ENCODE data around the gene C14orf119. TPM values are rescaled to one million over a fixed set of nuclear protein-coding genes. Genes with fewer than 3 reads are reported as not detected.

The C14orf119 gene
- total RNA-seq, 1 donor from 2014 or later: 25.5 TPM

GRCh38 chr14:23126548-23127278 lies 31.4 kb downstream of the C14orf119 start:
- DNase-seq: no peak

DNA sequence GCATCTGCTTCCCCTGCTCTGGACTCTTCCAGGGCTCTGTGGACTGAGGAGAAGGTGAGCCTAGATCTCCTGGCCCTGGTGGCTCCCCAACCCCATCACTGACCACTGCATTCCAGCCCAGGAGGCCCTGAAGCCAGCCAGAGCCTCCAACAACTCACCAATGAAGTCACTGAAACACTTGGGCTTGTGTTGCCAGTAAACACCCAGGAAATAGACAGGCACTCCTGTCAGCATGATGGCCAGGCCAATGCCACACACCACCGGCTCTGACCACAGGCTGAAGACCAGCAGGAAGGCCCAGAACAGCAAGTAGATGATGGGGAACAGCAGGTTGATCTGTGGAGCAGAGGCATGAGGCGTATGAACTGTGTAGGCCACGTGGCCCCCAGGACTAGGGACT lies 32.6 kb downstream of the C14orf119 start:
- DNase-seq: no peak

DNA sequence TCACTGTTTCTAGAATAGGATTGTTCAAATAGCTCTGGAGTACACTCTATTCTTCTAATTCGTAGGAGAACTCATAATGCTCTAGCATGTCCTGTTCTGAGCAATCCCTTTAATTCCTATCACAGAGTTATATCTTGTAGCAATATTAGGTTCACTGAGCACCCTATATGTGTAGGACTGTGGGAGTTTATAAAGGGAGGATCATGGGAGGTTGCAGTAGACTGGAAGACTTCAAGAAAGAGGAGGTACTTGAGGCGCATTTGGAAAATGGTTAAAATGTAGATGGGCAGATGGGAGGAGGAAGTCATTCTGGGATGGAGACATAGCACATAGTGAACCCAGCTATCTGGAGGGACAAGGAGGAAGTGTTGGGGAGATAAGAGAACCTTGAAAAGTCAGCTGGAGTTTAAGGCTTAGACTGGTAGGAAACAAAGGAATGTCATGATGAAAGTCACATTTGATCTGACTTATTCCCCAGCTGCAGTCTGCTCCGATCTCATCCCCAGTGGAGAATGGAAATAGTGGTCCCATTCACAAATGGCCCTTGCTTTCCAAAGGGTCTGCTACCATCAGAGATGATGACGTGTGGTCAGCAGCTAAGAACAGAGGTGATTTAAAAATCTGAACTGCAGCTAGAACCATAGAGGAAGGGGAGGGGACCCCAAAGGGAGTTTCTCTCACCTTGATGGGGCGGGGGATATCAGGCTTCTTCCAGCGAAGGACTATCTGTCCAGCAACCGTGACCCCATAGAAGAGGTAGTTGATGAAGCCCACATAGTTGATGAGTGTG lies 33.9 kb downstream of the C14orf119 start:
- DNase-seq: no peak

DNA sequence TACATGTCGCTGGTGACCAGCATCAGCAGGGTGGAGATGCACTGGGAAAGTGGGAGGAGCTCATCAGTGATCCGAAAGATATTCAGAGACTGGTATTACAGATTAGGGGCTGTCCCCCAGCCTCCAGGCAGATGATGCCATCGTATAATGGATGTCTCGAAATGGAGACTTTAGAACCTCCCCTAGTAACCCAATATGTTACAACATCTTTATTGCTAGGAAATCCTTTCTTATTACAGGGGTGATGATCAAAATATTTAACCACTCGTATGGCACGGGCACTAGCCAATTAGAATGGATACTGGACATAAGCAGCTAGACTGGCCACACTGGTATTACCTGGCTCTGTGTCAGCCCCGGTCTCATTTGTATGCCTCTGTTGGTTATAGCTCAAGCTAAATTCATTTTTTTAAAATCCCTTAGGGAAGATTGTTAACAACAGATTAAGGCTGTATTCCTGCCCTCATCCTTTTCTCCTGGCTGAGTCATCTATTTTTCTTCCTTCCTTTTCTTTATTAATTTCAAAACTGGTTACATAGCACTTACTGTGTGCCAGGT lies 34.5 kb downstream of the C14orf119 start:
- DNase-seq: no peak

GRCh38 chr14:23130871-23131270 lies 35.6 kb downstream of the C14orf119 start:
- DNase-seq: no peak

GRCh38 chr14:23131482-23131881 lies 36.2 kb downstream of the C14orf119 start:
- DNase-seq: no peak

DNA sequence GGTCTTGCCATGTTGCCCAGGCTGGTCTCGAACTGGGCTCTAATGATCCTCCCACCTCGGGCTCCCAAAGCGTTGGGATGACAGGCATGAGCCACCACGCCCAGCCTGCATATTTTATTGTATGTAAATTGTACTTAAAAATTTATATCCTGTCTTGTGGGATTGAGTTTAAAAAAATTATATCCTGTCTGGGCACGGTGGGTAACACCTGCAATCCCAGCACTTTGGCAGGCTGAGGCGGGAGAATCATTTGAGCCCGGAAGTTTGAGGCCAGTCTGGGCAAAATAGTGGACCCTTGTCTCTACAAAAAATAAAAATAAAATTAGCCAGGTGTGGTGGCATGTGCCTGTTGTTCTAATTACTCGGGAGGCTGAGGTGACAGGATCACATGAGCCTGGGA lies 37.7 kb downstream of the C14orf119 start:
- no peak for DNase-seq

- no peak for DNase-seq
Measured at GRCh38 chr14:23136566-23137133, 41.3 kb downstream of the C14orf119 start.

DNA sequence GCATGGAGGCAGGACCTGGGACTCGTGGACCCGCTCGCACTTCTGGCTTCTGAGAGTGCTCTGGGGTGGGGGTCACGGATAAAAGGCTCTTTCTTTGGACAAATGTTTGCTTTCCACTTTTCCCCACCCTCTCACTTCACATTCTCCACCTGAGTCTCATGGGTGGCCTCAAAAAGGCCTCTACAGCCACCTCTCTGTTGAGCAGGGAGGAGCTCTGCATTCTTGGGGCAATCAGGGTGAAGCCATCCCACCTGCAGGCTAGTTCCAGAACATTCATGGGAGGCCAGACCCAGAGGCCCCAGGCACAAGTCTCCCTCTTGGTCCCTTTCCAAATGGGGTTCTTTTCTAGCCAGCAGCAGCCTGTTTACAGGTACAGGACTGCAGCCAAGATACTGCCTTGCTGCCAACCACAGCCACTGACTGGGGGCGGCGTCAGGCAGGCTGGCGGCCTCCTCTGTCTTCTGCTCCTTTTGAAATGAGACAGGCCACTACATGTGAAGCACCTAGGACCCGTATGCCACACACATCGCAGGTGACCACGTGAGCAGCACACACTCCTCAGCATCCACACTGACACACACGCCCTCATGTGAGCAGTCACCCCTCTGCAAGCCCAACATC lies 42.0 kb downstream of the C14orf119 start:
- no peak for DNase-seq

DNA sequence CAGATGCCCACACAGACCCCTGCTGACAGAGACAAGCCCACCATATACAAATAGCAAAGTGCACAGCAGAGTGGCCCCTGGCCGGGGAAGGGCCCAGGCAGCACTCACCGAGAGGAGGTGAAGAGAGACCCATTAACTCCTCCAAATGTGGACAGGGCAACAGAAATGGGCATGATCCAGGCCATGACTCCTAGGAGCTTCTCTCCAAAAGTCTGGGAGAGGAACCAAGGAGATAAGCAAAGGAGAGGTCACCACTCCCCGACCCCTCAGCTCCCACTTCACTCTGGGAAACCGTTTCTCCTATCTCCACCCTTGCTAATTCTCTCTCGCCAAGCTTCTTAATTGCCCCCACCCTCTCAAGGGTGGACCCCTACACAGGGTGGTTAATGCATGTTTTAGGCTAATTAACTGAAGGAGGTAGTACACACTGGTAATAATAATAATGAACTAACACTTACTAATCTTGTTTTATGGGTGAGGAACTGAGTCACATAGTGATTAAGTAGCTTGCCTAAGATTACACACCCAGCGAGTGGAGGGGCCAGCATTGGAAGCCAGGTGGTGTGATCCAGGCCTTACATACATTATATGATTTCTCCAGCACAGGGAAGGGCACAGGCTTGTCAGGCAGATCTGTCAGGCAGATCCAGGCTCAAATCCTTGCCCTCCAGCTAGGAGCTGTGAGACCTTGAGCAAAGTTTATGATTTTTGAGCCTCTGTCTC lies 42.7 kb downstream of the C14orf119 start:
- DNase-seq: no peak

DNA sequence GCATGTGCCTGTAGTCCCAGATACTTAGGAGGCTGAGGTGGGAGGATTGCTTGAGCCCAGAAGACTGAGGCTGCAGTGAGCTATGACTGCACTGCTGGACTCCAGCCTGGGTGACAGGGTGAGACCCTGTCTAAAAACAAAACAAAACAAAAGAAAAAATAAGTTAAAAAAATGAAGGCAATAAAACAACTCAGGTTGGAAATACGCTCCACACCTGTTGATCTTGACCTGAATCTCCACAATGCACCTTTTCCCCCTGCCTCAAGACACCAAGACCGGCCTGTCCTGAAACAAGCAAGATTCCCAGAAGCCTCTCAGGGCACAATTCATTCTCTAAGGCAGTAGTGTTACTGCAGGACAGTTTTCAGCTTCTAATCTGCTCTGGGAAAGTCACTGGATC lies 44.6 kb downstream of the C14orf119 start:
- no peak for DNase-seq

DNA sequence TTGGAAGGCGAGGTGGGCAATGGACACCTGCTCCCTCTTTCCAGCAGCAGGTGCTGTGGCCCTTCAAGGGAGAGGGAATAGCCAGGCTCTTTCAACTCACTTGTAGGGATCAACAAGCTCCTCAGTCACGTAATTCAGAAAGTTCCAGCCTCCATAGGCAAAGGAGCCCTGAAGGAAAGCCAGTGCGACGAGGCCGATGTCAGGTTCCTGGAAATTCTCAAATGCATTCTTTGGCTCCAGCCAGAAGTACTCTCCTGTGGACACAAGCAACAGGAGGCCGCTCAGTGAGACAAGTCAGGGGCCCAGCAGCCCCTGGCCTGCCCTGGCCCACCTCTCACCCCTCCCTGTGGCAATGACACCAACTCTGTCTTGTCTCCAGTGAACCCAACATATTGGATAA lies 45.1 kb downstream of the C14orf119 start:
- no peak for DNase-seq

DNA sequence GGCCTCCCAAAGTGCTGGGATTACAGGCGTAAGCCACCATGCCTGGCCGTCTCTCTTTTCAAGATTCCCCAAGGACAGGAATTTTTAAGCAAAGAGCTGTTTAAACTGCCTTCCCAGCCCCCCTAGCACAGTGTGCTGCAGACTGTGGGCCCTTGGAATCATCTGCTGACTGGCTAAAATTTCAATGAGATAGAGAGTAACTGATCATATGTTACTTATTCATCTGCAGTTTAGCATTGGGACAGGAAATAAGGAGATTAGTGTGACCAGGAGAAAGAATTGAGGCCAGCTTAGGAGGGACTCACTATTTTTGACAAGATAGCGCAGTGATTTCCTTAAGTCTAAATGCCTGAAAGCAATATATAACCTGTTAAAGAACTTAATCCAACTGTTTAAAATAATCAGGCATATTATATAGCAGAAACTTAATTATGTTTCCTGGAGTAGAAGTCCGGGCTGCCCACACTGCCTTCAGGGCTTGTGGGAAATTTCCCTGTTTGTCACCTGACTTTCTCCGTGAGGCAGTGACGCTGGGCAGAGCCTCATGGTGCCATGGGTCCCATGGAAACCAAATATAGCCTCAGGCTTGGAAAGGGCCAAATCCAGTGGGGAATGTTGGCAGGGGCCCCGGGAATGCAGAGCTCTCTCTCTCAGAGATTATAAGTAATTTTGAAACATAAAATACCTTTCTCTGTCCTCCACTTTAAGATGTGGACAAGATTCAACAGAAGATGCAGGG lies 46.6 kb downstream of the C14orf119 start:
- DNase-seq: peak; percentile 61

DNA sequence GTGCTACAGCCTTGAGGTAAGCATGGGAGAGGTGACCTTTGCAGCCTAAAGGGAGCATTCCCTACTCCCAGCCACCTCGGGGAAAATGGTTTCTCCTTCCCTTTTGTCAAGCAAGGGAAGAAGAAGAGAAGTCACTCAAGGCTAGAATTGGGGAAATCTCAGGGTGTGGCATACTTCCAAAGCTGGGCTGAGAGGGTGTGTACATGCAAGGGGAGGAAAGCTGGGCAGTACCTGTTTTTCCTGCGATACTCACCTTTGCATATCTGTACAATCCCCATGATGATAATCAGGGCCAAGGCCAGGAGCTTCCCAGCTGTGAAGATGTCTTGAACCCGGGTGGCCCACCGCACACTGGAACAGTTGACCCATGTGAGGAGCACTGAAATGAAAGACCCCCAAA lies 47.5 kb downstream of the C14orf119 start:
- no peak for DNase-seq

GRCh38 chr14:23143911-23144310 lies 48.6 kb downstream of the C14orf119 start:
- no peak for DNase-seq

GRCh38 chr14:23145794-23146350 lies 50.6 kb downstream of the C14orf119 start:
- DNase-seq: no peak

DNA sequence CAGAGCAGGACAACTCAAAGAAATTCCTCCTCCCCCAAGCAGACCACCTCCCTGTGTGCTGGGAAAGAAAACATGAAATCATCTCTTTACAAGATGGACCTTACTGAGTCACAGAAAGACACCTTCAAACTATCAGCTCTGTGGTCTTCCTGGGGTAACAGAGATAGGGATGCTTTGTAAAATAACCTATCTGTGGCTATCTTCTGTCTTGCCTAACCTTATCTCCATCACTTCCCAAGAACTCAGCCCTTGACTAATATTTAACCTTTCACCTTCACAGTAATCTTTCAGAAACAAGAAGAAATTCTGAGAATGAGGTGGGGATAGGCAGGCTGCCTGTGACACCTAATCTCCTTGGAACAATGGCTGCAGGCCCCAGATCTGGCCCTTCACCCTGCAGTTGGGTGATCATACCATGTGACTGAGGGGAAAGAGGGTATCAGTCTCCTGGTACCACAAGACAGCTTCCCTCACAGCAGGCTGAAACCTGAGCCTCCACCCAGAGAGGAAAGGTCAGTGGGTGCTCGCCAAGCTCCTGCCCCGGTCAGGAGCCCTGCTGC lies 51.1 kb downstream of the C14orf119 start:
- no peak for DNase-seq

DNA sequence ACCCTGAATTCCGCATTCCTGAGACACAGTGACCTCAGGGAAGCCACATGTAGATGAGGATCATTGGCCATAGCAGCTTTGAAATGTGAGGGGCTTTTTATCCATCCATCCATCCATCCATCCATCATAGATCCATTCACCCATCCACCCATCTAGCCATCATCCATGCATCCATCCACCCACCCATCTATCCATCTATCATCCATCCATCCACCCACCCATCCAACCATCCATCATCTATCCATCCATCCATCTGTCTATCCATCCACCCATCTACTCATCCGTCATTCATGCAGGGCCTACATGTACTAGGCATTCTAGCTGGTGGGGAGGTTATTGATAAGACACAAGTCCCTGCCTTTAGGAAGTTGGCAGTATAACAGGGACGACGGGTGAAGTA lies 51.7 kb downstream of the C14orf119 start:
- DNase-seq: no peak

- peak; percentile 45 for DNase-seq
Measured at GRCh38 chr14:23147676-23148075, 52.4 kb downstream of the C14orf119 start.

- no peak for DNase-seq
Measured at GRCh38 chr14:23148591-23149249, 53.4 kb downstream of the C14orf119 start.
